Psoas muscle (tissue), 8 donors: ENCODE data around the gene CCDC188. TPM values are rescaled to one million over a fixed set of nuclear protein-coding genes. Genes with fewer than 3 reads are reported as not detected.
A peak's percentile ranks its signal among the peaks of the same experiment; 100 is the strongest.

Experiments
- ATAC-seq, 4 donors: fragments of 200-7000 bp; cut with Tn5 transposase; one replicate each; pipeline ENCODE4 v1.9.1; 2020; ENCODE audit warnings: moderate library complexity in 3 of 4, mild to moderate bottlenecking in 2 of 4
- DNase-seq, 2 donors: peaks; one replicate each; pipeline ENCODE4 v3.0.0-alpha.2; 2020
- H3K27ac ChIP-seq: fragments of 200-600 bp; one replicate; pipeline ENCODE4 v1.8.0; 2022
- H3K27me3 ChIP-seq, 3 donors: fragments of 200-600 bp in 1 of 3; one replicate each; pipeline versions ENCODE4 v1.6.1 to v1.8.0; 2013 to 2022; ENCODE audit warnings: low read length in 2 of 3, mild to moderate bottlenecking in 2 of 3, moderate library complexity in 1 of 3; ENCODE audit not compliant: insufficient read depth in 3 of 3
- H3K36me3 ChIP-seq, 2 donors: fragments of 200-600 bp in 1 of 2; one replicate each; pipeline versions ENCODE4 v1.6.1 to v1.8.0; 2013 to 2022; ENCODE audit warnings: low read depth in 1 of 2, mild to moderate bottlenecking in 1 of 2, moderate library complexity in 1 of 2; ENCODE audit not compliant: insufficient read depth in 1 of 2
- H3K4me1 ChIP-seq: fragments of 200-600 bp; one replicate; pipeline ENCODE4 v1.8.0; 2022
- H3K4me3 ChIP-seq: fragments of 200-600 bp; one replicate; pipeline ENCODE4 v1.8.0; 2022; ENCODE audit warnings: mild to moderate bottlenecking
- H3K9me3 ChIP-seq: fragments of 200-600 bp; one replicate; pipeline ENCODE4 v1.8.0; 2022
- WGBS, 3 donors: extraction: QIAGEN DNeasy Blood & Tissue Kit; methylation state at CpG; one replicate each; pipeline versions ENCODE4 v1.1.6 to v1.1.7; 2013; 5-methylcytosine and 5-hydroxymethylcytosine counted together
- intact Hi-C, 2 donors: fragments of 100-400 bp; cut with DNase I; formaldehyde crosslinking; loops; one replicate each; pipeline versions ENCODE4 v1.11.0 to v1.14.2; 2022
- polyA plus RNA-seq, 3 donors: library from polyadenylated mRNA; stranded (reverse); fragments of 200-250 nt; gene quantifications; one replicate each; pipeline ENCODE4 v1.2.3, GENCODE V29; 2013
- total RNA-seq, 4 donors: library from RNA; stranded (reverse); fragmentation: NEBNext Ultra II Directional in 2 of 4; extraction: Animal tissue kit (Norgen Biotek cat#: 25700) in 2 of 4; gene quantifications; one replicate each; pipeline versions ENCODE4 v1.2.1 to v1.2.4, GENCODE V29; 2021 to 2023
- TF ChIP-seq, protein P1 (sequence below): fragments of 200-600 bp; IDR thresholded peaks from one replicate; pipeline ENCODE4 v1.8.0; 2022; ENCODE audit warnings: antibody characterized with exemption
- donor health status: healthy with polysubstance abuse.
- donor health status: DM: no; HTN: no; CAD: no; lungs with moderate emphysema.
- donor health status: Bipolar disorder and iron deficiency.
- donor health status: healthy.
- donor health status: DM: yes; HTN: yes; CAD: no.
- donor health status: DM: no; HTN: no; CAD: no.
- donor health status: DM: no; HTN: no; CAD: no.
- donor health status: DM: yes; HTN: yes; CAD: no.

The CCDC188 gene
- total and polyA plus RNA-seq, 7 donors = 0.09 to 0.38 (median 0.17) TPM; not detected in 2

DNA sequence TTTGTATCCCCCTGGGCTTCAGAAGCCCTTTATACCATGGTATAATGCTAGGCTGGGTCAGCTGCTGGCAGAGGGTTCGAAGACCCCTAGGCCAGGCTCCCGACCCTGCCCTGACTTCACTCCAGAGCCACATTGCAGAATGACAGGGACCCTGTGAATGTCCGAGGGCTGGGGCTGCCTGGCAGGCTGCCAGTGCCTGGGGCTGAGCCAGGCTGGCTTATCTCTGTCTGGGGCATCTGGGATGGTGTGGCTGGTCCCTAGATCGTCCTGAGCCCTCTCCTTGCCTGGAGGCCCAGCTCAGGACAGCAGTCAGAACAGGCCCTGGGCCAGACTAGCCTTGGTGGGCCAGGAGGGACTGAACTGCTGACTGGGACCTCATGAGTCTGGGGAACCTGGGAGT, 15.6 kb downstream of the CCDC188 start:
- H3K27ac ChIP-seq = no peak overlapping the region
- H3K9me3 ChIP-seq = no peaks in the 10 kb centered on the region
- peaks cover 0 to 3% of the 10 kb centered on the region in 2 donors for H3K36me3 ChIP-seq
- TF ChIP-seq, protein P1, sequence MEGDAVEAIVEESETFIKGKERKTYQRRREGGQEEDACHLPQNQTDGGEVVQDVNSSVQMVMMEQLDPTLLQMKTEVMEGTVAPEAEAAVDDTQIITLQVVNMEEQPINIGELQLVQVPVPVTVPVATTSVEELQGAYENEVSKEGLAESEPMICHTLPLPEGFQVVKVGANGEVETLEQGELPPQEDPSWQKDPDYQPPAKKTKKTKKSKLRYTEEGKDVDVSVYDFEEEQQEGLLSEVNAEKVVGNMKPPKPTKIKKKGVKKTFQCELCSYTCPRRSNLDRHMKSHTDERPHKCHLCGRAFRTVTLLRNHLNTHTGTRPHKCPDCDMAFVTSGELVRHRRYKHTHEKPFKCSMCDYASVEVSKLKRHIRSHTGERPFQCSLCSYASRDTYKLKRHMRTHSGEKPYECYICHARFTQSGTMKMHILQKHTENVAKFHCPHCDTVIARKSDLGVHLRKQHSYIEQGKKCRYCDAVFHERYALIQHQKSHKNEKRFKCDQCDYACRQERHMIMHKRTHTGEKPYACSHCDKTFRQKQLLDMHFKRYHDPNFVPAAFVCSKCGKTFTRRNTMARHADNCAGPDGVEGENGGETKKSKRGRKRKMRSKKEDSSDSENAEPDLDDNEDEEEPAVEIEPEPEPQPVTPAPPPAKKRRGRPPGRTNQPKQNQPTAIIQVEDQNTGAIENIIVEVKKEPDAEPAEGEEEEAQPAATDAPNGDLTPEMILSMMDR = no peak
- DNase-seq = no peak
- H3K27me3 ChIP-seq = no peaks in the 10 kb centered on the region
- no peak for ATAC-seq
- 38 to 59% (median 48%) methylated on average over 4 of the region's 4 CpGs for WGBS, 3 donors
- intact Hi-C loops = no loop called here
- H3K4me3 ChIP-seq = no peak overlapping the region
- peaks cover 56% of the 10 kb centered on the region for H3K4me1 ChIP-seq

DNA sequence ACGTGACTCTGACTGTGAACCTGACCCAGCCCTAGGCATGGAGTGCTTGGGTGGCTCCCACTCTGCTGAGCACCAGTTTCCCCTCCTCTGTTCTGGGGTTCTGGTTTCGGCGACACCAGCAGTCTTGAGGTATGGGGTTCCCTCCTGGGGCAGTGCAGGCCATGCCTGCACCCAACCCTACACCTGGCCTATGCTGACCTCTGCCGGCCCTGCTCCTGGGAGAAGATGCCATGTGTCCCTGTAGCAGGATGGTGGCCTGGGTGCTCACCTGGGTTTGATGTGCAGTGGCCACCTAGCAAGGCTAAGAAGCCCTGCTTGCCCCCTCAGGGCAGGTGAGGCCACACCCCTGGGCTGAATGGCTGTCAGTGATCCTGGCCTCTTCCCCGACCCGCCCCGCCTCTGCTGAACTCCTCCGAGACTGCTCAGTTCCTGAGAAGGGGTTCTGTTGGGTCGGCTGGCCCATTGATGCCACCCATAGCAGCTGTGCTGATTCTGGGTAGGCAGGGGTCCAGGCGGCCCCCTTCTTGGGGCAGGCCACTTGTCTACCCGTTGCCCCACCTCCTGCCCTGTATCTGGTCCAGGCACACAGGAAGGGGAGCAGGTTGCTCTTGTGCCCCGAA, 16.8 kb downstream of the CCDC188 start:
- no peak overlapping the region for H3K27ac ChIP-seq
- H3K27me3 ChIP-seq = no peaks in the 10 kb centered on the region
- no peaks in the 10 kb centered on the region for H3K36me3 ChIP-seq
- intact Hi-C loops = no loop called here
- WGBS, 3 donors = 63 to 72% (median 65%) methylated on average over 12 of the region's 12 CpGs
- H3K9me3 ChIP-seq = no peaks in the 10 kb centered on the region
- H3K4me1 ChIP-seq = peaks cover 56% of the 10 kb centered on the region
- ATAC-seq = no peak
- TF ChIP-seq, protein P1 = no peak
- DNase-seq = no peak
- peak overlapping the region; percentile 96 for H3K4me3 ChIP-seq

GRCh38 chr22:20132686-20133246, 18.1 kb downstream of the CCDC188 start:
- Histone ChIP-seq H3K9me3 (no peaks in the 10 kb centered on the region), H3K36me3 (peaks cover 0 to 4% of the 10 kb centered on the region in 2 donors), H3K27ac (peak overlapping the region; percentile 80), H3K4me3 (peak overlapping the region; percentile 96), H3K4me1 (peaks cover 50% of the 10 kb centered on the region), H3K27me3 (no peaks in the 10 kb centered on the region)
- TF ChIP-seq, protein P1 = no peak
- DNase-seq (no peak), ATAC-seq (no peak)
- 37 to 45% (median 38%) methylated on average over 16 of the region's 16 CpGs for WGBS, 3 donors
- intact Hi-C loops = no loop called here

DNA sequence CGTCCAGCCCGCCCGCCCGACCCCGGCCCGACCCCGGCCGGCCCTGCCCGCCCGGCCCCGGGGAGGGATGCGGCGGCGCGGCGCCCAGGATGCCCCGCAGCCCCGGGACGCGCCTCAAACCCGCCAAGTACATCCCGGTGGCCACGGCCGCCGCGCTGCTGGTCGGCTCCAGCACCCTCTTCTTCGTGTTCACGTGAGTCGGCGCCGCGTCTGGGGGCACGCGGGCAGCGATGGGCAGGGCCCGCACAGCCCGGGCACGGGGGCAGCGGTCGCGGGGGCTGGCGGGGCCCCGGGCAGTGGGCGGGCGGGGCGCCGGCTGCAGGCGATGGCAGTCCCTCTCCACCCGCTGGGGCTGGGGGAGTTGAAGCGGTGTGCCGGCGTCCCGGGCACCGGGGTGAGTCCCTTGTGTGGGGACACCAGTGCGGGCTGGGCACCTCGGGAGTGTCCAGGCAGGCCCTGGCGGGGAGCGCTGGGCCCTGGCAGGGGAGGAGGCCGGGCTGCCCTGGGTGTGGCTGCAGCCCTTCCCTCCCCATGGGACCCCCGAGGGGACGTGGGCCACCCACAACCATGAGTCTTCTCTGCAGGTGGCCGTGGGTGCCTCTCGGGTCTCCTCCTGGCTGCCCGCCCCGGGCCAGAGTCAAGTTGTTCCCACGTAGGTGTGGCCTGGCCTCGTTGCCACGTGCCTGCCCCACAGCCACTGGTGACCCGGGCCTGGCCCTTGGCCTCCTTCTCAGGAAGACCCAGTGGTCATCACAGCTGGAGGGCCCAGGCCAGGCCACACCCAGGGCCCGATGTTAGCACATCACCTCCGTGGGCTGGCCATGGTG, 18.8 kb downstream of the CCDC188 start:
- H3K4me3 ChIP-seq = peak overlapping the region; percentile 96
- H3K4me1 ChIP-seq = peaks cover 43% of the 10 kb centered on the region
- no peaks in the 10 kb centered on the region for H3K9me3 ChIP-seq
- TF ChIP-seq, protein P1 = no peak
- DNase-seq = peak; percentile 64 to 81
- peaks cover 0 to 11% of the 10 kb centered on the region in 2 donors for H3K36me3 ChIP-seq
- no peaks in the 10 kb centered on the region for H3K27me3 ChIP-seq
- H3K27ac ChIP-seq = peak overlapping the region; percentile 80
- ATAC-seq = peak in 2 of 4 donors; percentile 17 to 21
- WGBS, 3 donors = 0 to 1% (median 0%) methylated on average over 20 to 72 of the region's 72 CpGs
- intact Hi-C loops = no loop called here
